Ovary (tissue), 3 donors: ENCODE data around the gene MNAT1.

Experiments
- CTCF ChIP-seq, 3 donors: fragments of 450-650 bp in 2 of 3; fragments of 200-600 bp in 1 of 3; IDR thresholded peaks; one replicate each; pipeline versions ENCODE4 v1.5.1 to v1.8.0; 2016 to 2022; ENCODE audit warnings: antibody characterized with exemption in 3 of 3, mild to moderate bottlenecking in 1 of 3
- EP300 ChIP-seq: sonication (generic); formaldehyde crosslinking; IDR thresholded peaks from one replicate; pipeline ENCODE4 v1.6.1; 2017; ENCODE audit warnings: antibody characterized with exemption
- POLR2A ChIP-seq: fragments of 450-650 bp; IDR thresholded peaks from one replicate; pipeline ENCODE4 v1.6.1; 2017; ENCODE audit warnings: antibody characterized with exemption, mild to moderate bottlenecking, moderate library complexity
- donor health status: DM: no; HTN: no; CAD: no.

GRCh38 chr14:60926002-60926401, 191.4 kb downstream of the MNAT1 start:
- TF ChIP-seq POLR2A (no peak), CTCF (IDR thresholded peaks at IDR 0.05) (no peak), EP300 (no peak)
